HK-2 (cell line): ENCODE results near the gene OR2V1.
"Not testable (repeated sequence)": the region's sequence is repeated elsewhere in the genome, so short reads cannot be mapped to it uniquely, and the experiment has no call there.

ENCODE experiments used
- DNase-seq: peaks from one replicate; pipeline ENCODE4 v3.0.0-alpha.2; 2018; ENCODE audit not compliant: unreplicated experiment

The OR2V1 gene

DNA sequence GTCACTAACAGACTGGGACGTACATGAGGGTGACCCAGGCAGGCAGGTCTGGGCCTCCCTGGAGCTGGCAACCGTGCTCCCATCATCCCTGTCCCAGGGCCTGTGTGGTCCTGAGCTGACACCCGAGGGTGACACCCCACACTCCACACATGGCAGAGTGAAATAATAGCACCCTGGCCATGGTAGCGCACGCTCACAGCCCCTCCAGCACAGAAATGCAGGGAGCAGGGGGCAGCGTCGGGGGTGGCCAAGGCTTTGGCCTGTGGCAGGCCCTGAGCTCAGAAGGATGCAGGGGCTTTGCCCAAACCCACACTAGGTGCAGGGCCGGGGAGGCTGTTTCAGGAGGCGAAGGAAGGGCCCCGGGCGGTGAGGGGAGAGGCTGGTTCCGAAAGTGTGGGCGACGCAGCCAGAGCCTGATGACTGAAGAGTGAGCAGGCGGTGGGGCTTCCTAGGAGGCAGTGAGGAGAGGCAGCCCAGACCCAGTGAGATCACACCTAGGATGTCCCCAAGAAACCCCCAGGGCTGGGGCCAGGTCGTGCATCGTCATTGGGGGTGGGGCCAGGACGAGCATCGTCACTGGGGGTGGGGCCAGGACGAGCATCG lies 29.3 kb upstream of the OR2V1 start:
- no peak for DNase-seq

DNA sequence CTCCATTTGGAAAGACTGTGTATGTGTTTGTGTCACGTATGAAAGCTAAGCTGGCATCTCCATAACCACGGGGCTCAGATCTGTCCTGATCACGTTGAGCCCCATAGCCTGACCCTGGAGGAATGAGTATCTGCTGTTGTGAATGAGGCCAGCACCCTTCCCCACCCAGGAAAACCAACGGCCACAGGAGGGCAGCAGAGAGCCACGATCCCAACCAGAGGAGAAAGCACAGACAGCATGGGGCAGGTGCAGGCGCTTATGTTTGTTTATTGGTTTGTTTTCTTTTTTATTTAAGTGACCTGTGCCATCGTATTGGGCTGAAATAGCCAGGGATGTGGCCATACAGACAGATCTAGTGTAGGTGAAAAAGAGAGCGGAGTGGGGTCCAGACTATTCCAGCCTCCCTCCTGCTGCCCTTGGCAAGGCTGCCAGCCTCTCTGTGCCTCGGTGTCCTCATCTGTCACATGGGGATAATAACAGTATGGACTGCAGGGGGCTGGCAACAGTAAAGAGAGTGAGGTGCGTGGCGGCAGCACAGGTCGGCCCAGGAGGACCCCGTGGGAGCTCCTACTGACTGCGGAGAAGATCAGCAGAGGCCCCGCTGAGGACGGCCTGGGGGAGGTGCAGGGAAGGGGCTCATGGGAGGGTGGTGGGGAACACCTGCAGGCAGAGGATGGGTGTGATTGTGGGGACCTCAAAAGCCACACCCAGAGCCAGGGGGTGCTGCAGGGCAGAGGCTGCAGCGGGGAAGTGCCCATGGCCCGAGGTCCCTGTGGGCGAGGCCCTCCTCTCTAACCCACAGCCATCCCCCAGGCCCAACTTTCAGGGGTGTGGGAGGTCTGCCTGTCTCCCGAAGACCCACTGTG lies 28.6 kb upstream of the OR2V1 start:
- DNase-seq, result peak; percentile 82

DNA sequence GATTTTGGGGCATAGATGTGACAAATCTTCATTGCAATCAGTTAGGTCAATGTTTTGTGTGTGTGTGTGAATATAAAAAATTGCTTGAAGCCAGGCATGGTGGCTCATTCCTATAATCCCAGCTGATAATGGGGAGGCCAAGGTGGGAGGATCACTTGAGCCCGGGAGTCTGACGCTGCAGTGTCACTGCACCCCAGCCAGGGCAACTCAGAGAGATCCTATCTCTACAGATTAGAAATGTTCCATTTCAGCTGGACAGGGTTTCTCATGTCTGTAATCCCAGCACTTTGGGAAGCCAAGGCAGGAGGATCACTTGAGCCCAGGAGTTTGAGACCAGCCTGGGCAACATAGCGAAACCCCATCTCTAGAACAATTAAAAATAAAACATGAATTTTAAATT lies 27.9 kb upstream of the OR2V1 start:
- no peak for DNase-seq

GRCh38 chr5:181156758-181157157 lies 25.8 kb upstream of the OR2V1 start:
- DNase-seq, result no peak

DNA sequence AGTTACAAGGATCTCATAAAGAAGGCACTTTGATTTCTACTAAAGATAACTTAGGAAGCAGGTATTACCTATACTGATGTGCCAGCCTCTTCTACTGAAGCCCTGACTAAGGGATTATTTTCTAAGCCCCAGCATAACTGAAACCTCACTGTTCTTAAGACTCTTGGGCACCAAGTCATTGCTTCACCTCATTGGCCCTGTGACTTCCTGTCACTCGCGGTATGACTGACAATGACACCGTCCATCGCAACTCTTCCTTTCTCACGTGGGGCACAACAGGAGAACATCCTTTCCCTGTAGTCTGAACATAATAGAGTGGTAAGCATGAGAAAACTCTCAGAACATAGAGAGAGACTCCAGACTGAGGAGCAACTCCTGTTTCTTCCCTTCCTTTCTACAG lies 22.8 kb upstream of the OR2V1 start:
- DNase-seq, result no peak

GRCh38 chr5:181152406-181152805 lies 21.4 kb upstream of the OR2V1 start:
- no peak for DNase-seq

DNA sequence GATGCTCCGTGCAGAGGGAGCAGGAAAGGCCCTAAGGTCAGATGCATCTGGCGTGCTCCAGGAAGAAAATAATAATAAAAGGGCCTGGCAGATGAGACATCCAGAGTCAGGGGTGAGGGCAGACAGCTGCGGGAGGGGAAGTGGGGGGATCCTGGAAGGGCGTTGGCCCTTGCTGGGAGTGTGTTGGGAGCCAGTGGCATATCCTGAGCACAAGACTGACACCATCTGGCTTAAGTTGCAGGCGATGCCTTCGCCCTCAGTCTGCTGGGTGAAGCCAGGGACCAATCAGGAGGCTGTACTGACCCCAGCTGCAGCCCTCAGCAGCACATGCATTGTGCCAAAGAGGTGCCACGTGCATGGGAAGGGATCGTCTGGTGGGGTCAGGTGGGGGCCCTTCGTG lies 20.2 kb upstream of the OR2V1 start:
- no peak for DNase-seq

DNA sequence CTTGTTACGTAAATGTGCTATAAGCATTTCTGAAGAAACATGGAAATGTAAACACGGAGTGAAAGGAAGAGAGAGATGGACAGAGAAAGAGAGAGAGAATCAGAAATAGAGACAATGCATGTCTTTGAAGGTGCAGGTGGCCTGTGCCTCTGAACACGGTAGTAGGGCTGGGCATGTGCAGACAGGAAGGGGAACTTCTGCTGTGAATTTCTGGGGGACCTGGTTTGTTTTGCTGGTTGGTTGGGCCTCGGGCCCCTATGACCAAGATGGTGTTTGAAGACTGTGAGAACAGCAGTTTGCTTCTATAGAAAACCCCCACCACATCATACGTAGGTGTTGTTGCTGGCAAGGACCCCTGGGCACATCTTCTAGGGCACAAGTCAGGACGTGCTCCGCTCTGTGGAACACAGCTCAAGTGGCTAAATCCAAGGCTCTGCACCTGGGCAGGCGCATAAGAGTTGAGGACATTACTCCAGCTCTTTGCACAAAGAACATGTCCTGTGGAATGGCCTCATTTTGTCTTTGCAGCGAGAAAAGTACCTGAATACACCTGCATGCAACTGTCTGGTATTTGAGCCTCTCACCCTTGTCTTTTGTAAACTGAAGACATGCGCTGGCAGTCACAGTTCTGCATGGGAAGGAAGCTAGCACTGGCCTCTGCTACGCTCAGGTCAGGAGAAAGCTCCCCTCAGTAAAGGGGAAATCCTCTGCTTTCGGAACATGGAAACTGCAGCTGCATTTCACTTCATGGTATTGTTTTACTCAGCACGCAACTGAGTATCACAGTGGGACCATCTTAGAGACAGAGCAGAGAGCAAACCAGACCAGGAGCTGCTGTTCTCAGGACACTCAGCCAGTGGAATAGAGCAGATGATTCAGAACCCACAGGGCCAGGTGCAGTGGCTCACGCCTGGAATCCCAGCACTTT lies 19.1 kb upstream of the OR2V1 start:
- DNase-seq, result no peak

- DNase-seq, result no peak
Measured at GRCh38 chr5:181149355-181149754, 18.4 kb upstream of the OR2V1 start.

- not testable (repeated sequence) for DNase-seq
Measured at GRCh38 chr5:181146927-181147636, 16.1 kb upstream of the OR2V1 start, which contains the start of gene OR2V2. Gene OR2V2 (plus strand): TSS chr5:181147586. CDS start chr5:181154943, 7,357 bp downstream.

GRCh38 chr5:181145133-181145532 lies 14.2 kb upstream of the OR2V1 start:
- no peak for DNase-seq

DNA sequence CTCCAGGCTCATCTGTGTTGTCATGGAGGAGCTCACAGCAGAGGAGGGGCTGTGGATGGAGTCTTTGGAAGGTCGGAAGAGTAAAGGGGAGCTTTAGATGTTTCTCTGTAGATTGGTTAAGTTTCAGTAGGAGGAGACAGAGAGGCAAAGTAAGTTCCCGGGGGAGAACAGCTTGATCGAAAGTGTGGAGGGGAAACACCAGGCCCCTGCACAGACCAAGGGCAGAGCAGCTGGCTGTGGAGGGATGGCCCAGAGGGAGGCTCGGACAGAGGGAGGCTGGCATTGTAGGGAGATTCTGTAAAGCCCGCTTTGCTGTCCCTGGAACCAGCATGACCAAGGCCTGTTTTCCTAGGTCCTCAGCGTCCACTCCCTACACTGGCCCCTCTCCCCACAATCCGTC lies 11.1 kb upstream of the OR2V1 start:
- no peak for DNase-seq

DNA sequence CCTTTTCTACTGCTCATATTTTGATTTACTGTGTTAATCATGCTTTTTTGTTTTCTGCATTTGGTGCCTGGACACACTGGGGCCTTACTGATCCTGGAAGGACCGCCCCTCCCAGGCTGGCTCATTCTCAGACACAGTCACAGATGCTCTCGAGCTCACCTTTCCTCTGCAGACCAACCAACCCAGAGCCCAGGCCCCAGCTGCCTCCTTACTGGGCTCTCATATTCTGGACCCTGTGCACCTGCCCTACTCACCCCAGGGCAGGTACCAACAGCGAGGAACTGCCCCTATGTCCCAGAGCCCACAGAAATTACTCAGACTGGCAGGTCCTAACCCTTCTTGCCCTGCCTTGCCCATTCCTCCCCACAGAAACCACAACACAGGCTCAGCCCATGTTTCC lies 9.8 kb upstream of the OR2V1 start:
- no peak for DNase-seq

GRCh38 chr5:181138258-181138657 lies 7.3 kb upstream of the OR2V1 start:
- no peak for DNase-seq

- DNase-seq, result no peak
Measured at GRCh38 chr5:181136361-181136955, 5.5 kb upstream of the OR2V1 start.

- DNase-seq, result no peak
Measured at GRCh38 chr5:181134259-181134658, 3.3 kb upstream of the OR2V1 start.

DNA sequence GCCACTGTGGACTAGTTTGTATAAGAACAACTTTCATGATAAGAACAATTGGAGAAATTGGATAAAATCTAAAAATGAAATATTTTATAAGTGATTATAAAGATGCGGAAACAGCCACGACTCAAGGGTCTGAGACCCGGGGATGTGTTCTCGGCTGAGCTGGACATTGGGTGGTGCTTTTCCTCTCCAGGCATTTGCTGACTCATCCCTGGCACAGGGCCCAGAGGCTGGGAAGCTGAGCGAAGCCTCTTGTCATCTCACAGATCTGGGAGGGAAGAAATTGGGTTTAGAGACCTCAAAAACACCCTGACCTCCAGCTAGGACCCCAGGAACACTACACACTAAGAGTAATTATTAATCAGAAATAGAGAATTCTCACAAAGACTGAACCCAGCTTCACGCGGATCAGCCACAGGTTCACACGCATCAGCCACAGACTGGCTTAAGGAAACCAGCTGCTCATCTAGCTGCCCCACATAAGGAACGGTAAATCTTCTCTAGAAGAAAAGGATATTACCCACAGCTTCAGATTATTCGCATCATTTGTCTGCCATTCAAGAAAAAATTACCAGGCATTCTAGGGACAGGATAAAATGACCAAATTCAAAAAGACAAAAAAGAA lies 2.8 kb upstream of the OR2V1 start:
- peak; percentile 23 for DNase-seq

DNA sequence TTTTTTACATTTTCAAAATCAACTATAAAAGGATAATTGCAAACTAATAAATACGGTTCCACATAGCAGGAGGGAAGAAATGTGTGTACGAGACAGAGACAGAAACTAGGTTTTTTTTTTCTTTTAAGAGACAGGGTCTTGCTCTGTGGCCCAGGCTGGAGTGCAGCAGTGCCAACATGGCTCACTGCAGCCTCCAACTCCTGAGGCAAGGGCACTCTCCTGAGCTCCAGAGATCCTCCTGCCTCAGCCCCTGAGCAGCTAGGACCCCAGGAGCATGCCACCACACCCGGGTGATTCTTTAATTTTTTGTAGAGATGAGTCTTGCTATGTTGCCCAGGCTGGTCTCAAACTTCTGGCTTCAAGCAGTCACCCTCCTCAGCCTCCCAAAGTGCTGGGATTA lies 2.1 kb upstream of the OR2V1 start:
- DNase-seq, result no peak

- no peak for DNase-seq
Measured at GRCh38 chr5:181131514-181131913, 545 bp upstream of the OR2V1 start.

GRCh38 chr5:181130081-181130480 lies 888 bp downstream of the OR2V1 start:
- DNase-seq, result not testable (repeated sequence)

GRCh38 chr5:181129601-181130000 lies 1.4 kb downstream of the OR2V1 start:
- no peak for DNase-seq
